Measurements from ENCODE around the gene AHSG.
"Not testable (repeated sequence)": the region's sequence is repeated elsewhere in the genome, so short reads cannot be mapped to it uniquely, and the experiment has no call there.

Gene AHSG

DNA sequence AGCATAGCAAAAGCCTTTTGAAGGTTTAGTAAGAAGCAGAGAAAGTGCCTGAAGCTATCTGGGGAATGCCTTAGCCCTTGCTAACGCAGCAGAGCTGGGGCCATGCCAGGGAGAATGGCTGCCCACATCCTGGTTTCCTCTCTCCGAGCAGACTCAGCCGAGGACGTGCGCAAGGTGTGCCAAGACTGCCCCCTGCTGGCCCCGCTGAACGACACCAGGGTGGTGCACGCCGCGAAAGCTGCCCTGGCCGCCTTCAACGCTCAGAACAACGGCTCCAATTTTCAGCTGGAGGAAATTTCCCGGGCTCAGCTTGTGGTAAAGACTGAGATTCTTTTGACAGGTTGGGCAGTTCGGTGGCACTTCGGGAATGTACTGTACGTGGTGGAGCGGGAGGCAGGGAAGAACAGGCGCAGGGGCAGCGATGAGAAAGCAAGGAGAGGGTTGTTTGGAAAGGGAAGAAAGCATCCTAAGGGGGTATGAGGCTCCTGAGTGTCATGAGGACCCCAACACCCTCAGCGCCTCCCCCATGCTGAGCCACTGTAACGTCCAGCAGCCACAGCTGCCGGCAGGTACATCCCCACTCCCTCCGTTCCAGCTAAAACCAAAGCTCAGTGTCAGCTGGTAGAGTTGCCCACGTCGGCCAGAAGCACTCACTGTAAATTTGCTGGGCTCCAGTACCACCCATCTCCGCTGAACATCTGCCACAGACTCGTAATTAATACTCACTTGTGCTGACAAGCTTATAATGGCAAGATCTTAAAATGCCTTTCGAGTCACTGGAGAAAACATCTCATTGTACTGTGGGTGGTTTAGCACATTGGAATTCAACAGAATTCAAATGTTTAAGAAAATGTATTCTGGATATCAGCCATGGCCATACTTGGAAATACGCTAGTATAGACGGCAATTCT, 4.4 kb downstream of the AHSG start:
- DNase-seq (ENCODE audit: low read depth) = peak; percentile 75

DNA sequence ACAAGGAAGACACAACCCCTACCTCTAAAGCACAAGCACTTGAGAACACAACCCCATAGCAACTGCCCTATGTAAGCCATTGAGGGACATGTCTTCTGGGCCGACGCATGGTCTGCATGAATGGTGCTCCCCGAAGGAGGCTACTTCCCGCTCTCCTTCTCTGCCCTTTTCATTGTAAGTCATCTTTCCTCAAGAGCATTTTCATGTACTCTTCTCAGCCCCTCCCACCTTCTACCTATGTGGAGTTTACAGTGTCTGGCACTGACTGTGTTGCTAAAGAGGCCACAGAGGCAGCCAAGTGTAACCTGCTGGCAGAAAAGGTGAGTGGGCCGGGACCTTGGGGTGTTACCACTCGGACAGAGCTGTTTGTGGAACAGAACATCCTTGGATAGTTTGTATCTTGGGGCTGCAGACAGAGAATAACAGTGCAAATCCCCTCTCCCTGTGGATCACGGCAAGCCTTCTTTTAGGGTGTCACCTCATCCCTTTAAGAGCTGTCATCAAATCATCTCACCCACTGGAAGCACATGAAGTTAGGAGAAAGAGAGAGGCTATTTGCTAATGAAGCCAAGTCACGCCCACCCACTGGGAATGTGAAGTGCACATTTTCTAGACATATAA, 5.6 kb downstream of the AHSG start:
- DNase-seq (ENCODE audit: low read depth) = no peak

DNA sequence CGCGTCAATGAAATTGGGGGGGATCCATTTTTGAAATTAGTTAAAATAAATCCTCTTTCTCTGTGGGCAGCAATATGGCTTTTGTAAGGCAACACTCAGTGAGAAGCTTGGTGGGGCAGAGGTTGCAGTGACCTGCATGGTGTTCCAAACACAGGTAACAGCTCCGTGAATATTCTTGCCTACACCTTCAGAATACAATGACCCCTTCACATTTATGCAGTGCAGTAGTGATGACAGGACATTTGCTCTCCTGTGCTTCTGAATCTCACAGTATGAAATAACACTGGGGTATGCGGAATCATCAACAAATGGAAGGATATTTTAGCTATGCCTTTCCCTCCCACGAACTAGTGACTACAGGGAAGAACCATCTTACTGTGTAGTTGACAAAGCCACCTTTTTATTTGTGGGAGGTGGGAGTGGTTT, 6.9 kb downstream of the AHSG start:
- no peak for DNase-seq (ENCODE audit: low read depth)

DNA sequence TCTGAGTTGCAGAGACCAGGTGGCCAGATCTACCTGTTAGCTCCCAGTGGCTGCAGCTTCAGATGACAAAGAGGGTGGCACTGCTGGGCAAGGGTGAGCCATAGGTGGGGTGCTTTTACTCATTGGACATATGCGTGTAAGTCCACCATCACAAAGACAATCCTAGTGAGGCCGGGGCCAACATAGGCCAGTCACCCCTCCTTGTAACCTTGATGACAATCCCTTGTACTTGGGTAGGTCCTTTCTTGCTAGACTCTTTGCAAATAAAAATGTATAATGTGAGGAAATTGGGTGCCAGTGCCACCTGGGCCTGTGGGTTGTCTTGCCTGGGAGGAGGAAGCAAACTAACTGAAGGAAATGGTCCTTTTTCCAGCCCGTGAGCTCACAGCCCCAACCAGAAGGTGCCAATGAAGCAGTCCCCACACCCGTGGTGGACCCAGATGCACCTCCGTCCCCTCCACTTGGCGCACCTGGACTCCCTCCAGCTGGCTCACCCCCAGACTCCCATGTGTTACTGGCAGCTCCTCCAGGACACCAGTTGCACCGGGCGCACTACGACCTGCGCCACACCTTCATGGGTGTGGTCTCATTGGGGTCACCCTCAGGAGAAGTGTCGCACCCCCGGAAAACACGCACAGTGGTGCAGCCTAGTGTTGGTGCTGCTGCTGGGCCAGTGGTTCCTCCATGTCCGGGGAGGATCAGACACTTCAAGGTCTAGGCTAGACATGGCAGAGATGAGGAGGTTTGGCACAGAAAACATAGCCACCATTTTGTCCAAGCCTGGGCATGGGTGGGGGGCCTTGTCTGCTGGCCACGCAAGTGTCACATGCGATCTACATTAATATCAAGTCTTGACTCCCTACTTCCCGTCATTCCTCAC, 7.6 kb downstream of the AHSG start:
- no peak for DNase-seq (ENCODE audit: low read depth)

DNA sequence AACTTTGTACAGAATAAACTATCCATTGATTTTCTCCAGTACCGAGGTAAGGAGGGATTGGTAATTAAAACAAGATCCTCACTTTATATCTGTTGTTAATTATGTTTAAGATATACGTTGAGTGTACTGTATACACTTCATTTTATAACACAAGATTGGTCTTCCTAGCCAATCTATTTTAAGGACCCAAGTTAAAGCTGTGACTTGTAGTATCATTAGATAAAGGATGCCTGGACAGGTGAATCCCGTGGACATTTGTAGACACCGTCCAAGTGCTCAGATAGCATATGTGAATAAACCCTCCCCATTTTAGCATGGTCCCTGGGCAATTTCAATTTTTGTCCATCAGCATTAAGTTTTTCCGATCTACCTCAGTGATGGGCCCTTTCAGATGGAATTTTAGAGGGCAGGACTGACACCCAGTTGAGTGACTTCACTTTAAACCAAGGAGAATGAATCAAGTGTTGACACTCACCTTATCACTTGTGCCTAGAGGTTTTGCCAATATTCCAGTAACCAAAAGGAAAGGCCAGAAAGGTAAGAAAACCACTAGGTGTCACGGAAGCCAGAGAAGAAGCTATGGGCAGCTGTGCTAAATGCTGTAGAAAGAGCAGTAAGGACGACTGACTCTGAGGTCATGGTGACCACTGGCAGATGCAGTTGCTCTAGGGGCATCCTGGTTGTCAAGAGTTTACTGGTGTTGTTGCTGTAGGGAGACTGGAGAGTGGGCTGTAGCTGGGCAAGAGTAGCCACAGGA, 9.2 kb downstream of the AHSG start:
- no peak for DNase-seq (ENCODE audit: low read depth)

DNA sequence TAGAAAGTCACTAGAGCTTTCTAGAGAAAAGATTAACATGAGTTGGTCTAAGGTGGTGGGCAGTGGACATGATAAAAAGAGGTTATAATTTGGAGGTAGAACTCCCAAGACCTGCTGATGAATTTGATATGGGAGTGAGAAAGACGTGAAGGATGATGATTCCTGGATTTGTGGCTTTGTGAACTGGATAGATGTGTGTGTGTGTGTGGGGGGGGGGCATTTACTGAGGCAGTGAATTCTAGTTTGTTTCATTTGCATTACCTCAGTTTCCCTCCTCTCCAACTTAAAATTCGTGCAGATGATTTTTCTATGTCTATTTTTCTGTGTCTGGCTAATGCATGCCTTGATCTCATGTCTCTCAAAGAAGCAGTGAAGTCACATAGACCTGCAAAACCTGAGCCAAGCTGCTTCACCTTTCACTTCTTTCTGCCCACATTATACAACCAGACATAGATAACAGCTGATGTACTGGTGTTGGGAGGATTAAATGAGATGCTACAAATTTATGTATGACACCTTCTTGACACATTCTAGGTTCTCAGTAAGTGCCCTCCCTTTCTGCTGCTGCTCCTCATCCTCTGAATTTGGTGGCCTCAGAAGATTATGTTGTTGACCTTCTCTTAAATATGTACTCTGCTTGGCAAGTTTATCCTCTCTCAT, 9.9 kb downstream of the AHSG start:
- no peak for DNase-seq (ENCODE audit: low read depth)

DNA sequence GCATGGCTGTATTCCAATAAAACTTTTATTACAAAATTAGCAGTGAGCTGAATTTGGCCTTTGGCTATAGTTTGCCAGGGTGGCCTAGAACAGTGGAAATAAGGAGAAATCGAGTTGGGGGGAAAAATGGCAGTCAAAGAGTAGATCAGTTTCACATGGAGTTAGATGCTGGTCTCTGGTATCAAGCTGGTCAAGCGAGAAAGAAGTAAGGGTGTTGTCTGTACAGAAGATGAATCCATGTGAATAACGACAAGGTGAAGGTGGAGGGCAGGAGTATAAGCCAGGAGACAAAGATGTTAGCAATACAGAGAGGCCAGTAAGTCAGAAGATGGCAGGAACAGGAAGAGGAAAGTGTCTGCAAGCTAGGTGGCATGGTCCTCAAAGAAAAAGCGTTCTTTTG, 11.7 kb downstream of the AHSG start:
- DNase-seq (ENCODE audit: low read depth) = no peak

DNA sequence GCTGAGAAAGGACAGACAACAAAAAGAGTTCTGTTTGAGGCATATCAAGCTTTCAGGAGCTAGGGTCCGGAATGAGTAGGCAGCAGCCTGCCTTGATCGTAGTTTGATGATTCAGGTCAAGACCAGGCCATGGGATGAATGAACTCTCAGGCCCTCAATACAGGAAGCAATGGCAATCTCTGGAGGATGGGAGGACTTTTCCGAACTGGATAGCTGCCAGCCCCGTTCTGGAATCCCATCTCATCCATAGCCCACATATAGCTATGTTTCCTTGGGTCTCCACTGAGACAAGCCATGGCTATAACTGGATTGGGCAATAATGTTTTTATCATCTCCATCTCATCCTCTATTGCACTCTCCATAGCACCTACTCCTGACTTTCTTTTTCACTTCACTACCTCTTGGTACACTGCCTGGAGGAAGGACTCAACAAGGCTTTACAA, 12.8 kb downstream of the AHSG start:
- DNase-seq (ENCODE audit: low read depth) = no peak

DNA sequence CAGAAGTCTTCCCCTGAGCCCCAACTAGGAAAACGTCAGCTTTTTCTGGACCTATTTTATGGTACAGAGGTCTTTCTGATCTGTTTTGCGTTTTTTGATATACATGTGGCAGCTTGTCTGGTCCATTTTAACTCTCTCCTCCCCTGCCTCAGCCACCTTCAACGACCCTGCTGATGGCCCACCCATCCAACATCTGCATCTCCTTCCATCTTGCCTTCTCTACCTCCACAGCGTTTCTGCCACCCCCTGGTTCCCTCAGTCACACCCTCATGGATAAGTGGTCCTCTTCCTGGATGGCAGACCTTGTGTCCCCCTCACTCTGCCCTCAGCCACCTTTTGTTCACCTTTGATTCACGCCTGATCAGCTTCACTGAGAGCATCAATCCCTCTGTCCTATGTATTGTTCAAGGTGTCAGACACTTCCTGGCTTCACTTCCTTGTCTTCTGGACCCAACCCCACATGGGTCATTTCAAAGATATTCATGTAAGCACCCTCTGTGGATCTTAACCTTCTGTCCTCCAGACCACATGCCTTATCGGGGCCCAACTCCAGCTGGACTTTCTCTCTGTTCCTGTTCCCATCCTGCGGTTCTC, 13.5 kb downstream of the AHSG start:
- DNase-seq (ENCODE audit: low read depth) = no peak

DNA sequence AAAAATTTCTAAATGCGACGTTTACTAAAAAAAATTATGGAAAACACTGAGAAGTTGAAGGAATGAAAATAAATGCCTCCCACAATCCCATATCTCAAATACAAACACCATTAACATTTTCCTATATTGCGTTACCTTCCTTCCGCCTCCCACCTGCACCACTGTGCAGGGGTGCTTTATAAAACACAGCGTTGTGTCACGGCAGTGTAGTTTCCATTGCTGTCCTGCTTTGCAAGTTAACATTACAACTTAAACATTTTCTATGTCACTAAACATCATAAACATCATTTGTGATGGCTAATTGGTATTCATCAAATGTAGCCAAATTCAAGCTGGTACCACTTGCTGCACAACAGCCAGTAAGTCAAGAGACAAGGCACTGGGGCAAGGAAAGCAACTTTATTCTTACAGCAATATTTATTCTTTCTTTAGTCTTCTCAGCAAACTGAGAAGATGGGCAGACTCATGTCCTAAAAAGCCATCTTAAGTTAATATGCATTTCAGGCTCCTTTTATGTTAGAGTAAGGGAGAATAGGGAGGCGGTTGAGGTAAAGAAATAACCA, 15.1 kb downstream of the AHSG start:
- DNase-seq (ENCODE audit: low read depth) = no peak

DNA sequence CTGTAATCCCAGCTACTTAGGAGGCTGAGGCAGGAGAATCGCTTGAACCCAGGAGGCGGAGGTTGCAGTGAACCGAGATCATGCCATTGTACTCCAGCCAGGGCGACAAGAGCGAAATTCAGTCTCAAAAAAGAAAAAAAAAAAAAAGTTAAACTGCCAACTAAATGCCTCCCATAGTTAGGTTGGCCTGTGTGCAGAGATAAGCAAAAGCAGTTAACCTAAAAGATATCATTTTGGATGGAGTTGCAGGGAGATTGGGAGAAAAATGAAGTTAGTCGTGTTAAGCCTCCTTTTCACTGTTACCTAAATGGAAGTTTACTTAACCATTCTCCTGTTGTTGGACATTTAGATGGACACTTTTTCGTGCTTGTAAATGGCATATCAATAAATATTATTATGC, 15.9 kb downstream of the AHSG start:
- DNase-seq (ENCODE audit: low read depth) = no peak

DNA sequence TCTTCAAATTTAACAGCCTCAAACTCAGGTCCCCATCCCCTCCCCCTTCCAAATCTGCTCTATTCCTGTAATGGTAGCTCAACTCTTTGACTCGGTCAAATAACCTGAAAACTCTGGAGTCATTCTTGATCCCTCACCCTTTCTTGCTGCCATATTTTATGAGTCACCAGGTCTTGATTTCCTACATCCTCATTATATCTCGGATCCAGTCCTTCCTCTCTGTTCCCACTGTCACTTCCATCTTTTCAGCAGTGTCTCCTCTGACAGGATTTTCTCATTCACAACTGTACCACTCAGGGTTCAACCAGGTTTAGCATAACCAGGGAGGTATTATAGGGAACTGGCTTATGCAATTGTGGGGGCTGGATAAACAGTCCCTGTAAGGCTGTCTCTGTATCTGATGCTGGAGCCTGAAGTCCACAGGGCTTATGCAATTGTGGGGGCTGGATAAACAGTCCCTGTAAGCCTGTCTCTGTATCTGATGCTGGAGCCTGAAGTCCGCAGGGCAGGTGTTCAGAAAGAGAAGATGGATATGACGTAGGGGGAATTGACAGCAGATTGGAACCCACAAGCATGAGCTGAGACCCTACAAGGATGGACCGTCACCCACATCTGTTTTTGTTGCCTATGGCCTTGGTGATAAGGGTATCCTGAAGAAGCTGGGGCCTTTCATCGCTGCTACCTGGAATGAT, 18.2 kb downstream of the AHSG start:
- no peak for DNase-seq (ENCODE audit: low read depth)

DNA sequence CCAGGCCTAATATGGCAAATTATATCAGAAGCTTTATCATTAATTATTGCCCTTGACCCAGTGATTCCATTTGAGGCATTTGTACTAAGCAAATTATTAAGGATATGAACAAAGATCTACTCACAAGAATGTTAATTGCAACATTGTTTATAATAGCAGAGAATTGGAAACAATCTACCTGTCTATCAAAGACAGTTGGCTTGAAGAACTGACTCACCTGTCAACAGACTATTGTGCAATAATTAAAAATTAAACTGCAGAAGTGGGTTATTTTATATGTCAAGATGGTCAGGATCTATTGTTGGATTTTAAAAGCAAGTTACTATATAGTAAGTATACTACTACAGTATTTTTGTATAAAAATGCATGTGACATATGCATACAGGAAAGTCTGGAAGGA, 20.6 kb downstream of the AHSG start:
- DNase-seq (ENCODE audit: low read depth) = no peak

DNA sequence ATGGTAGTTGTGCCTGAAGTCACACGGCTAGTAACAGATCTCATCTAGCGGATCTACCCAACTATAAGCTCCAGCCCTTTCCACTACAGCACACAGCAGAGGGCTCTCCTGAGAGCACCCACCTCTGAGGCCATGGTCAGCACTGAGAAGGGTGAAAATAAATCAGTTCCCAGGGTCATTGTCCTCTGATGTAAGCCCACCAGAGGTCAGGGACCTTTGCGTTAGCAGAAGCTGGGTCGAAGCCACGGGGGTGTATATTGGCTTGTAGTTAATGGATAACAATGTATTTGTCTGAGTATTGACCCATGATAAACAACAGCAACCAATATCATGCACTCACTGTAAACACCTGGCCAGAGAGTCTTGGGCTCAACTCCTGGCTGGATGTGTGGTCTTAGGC, 21.3 kb downstream of the AHSG start:
- not testable (repeated sequence) for DNase-seq (ENCODE audit: low read depth)

DNA sequence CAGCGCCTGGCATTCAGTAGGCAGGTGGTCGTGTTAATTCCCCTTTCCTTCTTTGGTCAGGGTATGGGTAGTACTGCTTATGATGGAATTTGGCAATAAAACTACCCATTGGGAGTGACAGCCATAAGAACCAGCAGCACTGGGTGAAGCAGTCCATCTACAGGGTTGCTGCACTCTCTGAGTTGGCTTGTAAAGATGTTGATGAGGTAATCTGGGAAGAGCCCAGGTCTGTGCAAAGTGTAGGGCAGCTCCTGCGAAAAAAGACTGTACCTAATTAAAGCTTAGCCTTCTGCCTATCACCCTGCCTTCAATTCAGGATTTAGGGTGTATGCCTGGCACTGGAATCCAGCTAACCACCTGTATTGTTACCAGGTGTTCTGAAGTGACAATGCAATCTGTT, 22.7 kb downstream of the AHSG start:
- no peak for DNase-seq (ENCODE audit: low read depth)

DNA sequence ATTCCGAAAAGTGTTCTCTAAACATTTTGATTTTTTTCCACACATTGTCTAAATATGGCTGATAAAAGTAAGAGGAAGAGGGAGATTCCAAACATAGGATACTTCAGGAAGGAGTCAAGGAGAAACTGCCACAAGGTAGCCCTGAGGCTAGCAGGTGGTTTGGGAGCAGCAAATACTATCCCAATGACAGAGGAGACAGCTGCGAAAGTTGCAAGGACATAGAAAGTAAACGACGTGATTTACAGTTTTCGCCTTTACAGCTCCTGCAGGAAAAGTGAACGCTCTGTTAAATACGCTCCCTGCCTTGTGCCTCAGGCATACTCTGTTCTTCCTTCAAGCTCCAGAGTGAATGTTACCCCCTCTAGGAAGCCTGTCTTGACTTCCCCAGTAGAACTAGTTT, 23.7 kb downstream of the AHSG start:
- no peak for DNase-seq (ENCODE audit: low read depth)

DNA sequence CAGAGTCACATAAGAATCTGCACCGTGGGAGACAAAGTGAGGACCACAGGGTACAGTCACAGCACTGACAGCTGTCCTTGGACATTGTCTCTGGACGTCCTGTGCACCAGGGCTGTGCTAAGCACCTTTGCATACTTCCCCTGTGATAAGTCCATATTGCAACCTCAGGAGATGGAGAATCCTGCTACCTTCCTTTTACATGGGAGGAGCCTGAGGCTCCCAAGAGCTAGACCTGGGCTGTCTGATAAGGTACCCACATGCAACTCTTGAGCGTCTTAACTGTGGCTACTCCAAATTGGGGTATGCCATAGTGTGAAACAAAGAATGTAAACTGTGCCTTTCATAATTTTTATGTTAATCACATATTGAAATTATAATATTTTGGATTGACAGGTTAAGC, 24.8 kb downstream of the AHSG start:
- DNase-seq (ENCODE audit: low read depth) = no peak

DNA sequence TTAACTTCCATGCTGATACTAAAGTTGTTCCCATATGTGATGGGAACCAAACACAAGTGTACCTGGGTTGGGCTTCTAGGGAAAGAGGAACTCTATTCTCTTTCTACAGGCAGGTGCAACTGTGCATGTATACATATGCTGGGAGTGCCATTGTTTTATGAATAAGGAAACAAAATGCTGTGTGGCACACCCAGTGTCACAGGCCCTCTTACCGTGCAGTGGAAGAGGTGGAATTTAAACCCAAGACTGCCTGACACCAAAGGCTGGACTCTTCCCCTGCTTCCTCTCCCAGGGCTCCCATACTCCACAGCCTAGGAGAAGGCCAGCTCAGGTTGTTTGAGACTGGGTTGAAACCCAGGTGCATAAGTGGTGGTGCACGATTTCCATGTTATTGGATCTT, 25.4 kb downstream of the AHSG start:
- DNase-seq (ENCODE audit: low read depth) = no peak

DNA sequence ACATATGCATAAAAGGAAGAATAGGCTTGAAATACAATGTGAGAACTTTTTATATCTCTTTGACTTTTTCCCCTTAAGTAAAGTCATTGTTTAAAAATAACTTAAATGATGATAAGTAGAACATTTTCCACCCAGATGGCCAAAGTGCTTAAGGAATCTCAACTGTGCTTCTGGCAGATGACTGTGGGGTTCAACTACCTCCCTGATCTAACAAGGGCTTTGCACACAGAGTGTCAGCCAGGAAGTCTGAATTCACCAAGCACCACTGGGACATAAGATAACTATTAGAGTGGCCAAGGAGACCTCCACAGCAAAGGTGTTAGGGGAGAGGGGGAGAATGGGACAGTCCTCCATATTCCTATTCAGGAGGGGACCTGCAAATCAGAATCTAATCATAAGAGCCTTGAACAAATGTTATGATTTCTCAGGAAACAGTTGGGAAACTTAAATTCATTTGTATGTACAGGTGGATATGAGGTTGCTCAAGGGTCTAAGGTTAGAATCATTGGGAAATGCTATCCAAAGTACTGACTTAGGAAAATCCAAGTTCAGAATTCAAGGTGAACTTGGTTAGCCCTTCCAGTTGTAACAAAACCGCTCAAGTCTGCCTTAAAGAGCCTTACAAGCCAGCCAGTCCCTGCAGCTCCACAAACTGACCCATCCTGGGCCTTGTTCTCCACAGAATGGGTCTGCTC, 27.1 kb downstream of the AHSG start, which contains the start of gene FETUB:
Gene FETUB, plus strand, starts transcription at position 622 of the 695 bp plus-strand sequence. Its CDS starts 62 bp downstream, at position 684.
- DNase-seq (ENCODE audit: low read depth) = no peak

Data from stimulated activated CD8-positive, alpha-beta memory T cell treated with anti-CD3 and anti-CD28 coated beads, Interleukin-4, amount 100 ng/mL, for 24 hours (primary cell).